GM23338 (cell line): ENCODE results near the gene GRID1. TPM values are rescaled to one million over a fixed set of nuclear protein-coding genes. Genes with fewer than 3 reads are reported as not detected.

ENCODE experiments used
- ATAC-seq: fragments of 200-7000 bp; cut with Tn5 transposase; 3 replicates; pipeline ENCODE4 v1.9.1; 2020
- DNase-seq: peaks from one replicate; pipeline ENCODE4 v3.0.0-alpha.2; 2015; ENCODE audit warnings: low spot score
- H2AFZ ChIP-seq: fragments of 200-600 bp; sonication (generic); 2 replicates; pipeline ENCODE4 v1.8.0; 2016; ENCODE audit warnings: antibody characterized with exemption, mild to moderate bottlenecking, moderate library complexity
- H3F3A ChIP-seq: fragments of 200-600 bp; sonication (generic); replicated peaks from 2 replicates; pipeline ENCODE4 v1.8.0; 2017; ENCODE audit warnings: antibody characterized with exemption, mixed run types, low read depth
- H3K27ac ChIP-seq: fragments of 200-600 bp; sonication (generic); 2 replicates; pipeline ENCODE4 v1.6.1; 2016; ENCODE audit warnings: low read depth
- H3K27me3 ChIP-seq: fragments of 200-600 bp; sonication (generic); 2 replicates; pipeline ENCODE4 v1.8.0; 2016; ENCODE audit warnings: mild to moderate bottlenecking, mixed run types, moderate library complexity; ENCODE audit not compliant: insufficient read depth
- H3K36me3 ChIP-seq: fragments of 200-600 bp; sonication (generic); 2 replicates; pipeline ENCODE4 v1.8.0; 2016; ENCODE audit warnings: mild to moderate bottlenecking; ENCODE audit not compliant: insufficient read depth
- H3K4me1 ChIP-seq: fragments of 200-600 bp; sonication (generic); 2 replicates; pipeline ENCODE4 v1.8.0; 2016; ENCODE audit warnings: mild to moderate bottlenecking, moderate library complexity; ENCODE audit not compliant: insufficient read depth
- H3K4me2 ChIP-seq: fragments of 200-600 bp; sonication (generic); 2 replicates; pipeline ENCODE4 v1.7.1; 2017; ENCODE audit warnings: mixed run types
- H3K4me3 ChIP-seq: fragments of 200-600 bp; sonication (generic); 2 replicates; pipeline ENCODE4 v1.6.1; 2016; ENCODE audit warnings: mixed run types
- H3K79me2 ChIP-seq: fragments of 200-600 bp; sonication (generic); replicated peaks from 2 replicates; pipeline ENCODE4 v1.8.0; 2017; ENCODE audit warnings: mild to moderate bottlenecking; ENCODE audit not compliant: insufficient read depth
- H3K9me2 ChIP-seq: fragments of 200-600 bp; sonication (generic); 2 replicates; pipeline ENCODE4 v1.8.0; 2017; ENCODE audit not compliant: insufficient read depth
- H4K20me1 ChIP-seq: fragments of 200-600 bp; sonication (generic); replicated peaks from 2 replicates; pipeline ENCODE4 v1.8.0; 2017; ENCODE audit warnings: mild to moderate bottlenecking; ENCODE audit not compliant: insufficient read depth
- H3K27ac Mint-ChIP-seq: 2 replicates; pipeline ENCODE4 v1.8.0; 2020; ENCODE audit warnings: inconsistent platforms, mild to moderate bottlenecking, moderate library complexity, mixed read lengths
- H3K27me3 Mint-ChIP-seq: 3 replicates; pipeline ENCODE4 v1.8.0; 2022; ENCODE audit warnings: low read depth, mild to moderate bottlenecking, moderate library complexity, mixed read lengths, inconsistent platforms; ENCODE audit not compliant: insufficient read depth, poor library complexity
- H3K36me3 Mint-ChIP-seq: 3 replicates; pipeline ENCODE4 v1.8.0; 2021; ENCODE audit warnings: low read depth, mild to moderate bottlenecking, inconsistent platforms, moderate library complexity, mixed read lengths
- H3K4me1 Mint-ChIP-seq: 3 replicates; pipeline ENCODE4 v1.8.0; 2020; ENCODE audit warnings: mild to moderate bottlenecking, inconsistent platforms, mixed read lengths
- H3K4me3 Mint-ChIP-seq: 3 replicates; pipeline ENCODE4 v1.8.0; 2021; ENCODE audit warnings: moderate library complexity, mild to moderate bottlenecking, inconsistent platforms, mixed read lengths
- H3K9me3 Mint-ChIP-seq: 3 replicates; pipeline ENCODE4 v1.8.0; 2020; ENCODE audit warnings: moderate library complexity, mild to moderate bottlenecking, inconsistent platforms, mixed read lengths
- CTCF ChIP-seq, 2 experiments: fragments of 200-600 bp in 1 of 2; sonication (generic) in 1 of 2; conservative IDR thresholded peaks; 2 replicates each; pipeline versions ENCODE4 v1.5.1 to v1.6.1; 2016 to 2017; ENCODE audit warnings: antibody characterized with exemption in 2 of 2, low read depth in 2 of 2, mild to moderate bottlenecking in 2 of 2, moderate library complexity in 1 of 2
- EZH2 ChIP-seq: fragments of 200-600 bp; sonication (generic); IDR thresholded peaks from one replicate; pipeline ENCODE4 v1.8.0; 2017; ENCODE audit warnings: antibody characterized with exemption, mild to moderate bottlenecking, low read depth; ENCODE audit not compliant: unreplicated experiment
- EZH2phosphoT487 ChIP-seq: fragments of 200-600 bp; sonication (generic); IDR thresholded peaks from one replicate; pipeline ENCODE4 v1.8.1; 2018; ENCODE audit warnings: antibody characterized with exemption; ENCODE audit not compliant: unreplicated experiment
- JUNB ChIP-seq: IDR thresholded peaks from one replicate; pipeline ENCODE4 v1.6.1; 2016; ENCODE audit warnings: antibody characterized with exemption; ENCODE audit not compliant: unreplicated experiment
- POLR2AphosphoS5 ChIP-seq: IDR thresholded peaks from 2 replicates; pipeline ENCODE4 v1.6.1; 2016; ENCODE audit warnings: antibody characterized with exemption, low read depth
- ZNF331 ChIP-seq: fragments of 250-450 bp; sonication (Bioruptor Pico); IDR thresholded peaks from 2 replicates; pipeline ENCODE4 v1.5.0; 2020; ENCODE audit warnings: low read depth, mild to moderate bottlenecking, moderate library complexity
- polyA plus RNA-seq: library from polyadenylated mRNA; unstranded; fragments of >200 nt; fragmentation: Nextera tagmentation; extraction: Ambion mirVana; gene quantifications from 2 replicates; pipeline ENCODE4 v1.2.1, GENCODE V29; 2016
- total RNA-seq: library from RNA; depleted of rRNA; stranded (reverse); fragments of >200 nt; shearing (Covaris generic); gene quantifications from 2 replicates; pipeline ENCODE4 v1.2.3, GENCODE V29; 2014
- TF ChIP-seq, protein P1 (sequence below): fragments of 250-450 bp; sonication (Bioruptor Pico); IDR thresholded peaks from 2 replicates; pipeline ENCODE4 v1.5.0; 2020; ENCODE audit warnings: mild to moderate bottlenecking, moderate library complexity

The GRID1 gene
- total and polyA plus RNA-seq, 2 experiments from 2014 or later, result 0.14 to 0.15 TPM

DNA sequence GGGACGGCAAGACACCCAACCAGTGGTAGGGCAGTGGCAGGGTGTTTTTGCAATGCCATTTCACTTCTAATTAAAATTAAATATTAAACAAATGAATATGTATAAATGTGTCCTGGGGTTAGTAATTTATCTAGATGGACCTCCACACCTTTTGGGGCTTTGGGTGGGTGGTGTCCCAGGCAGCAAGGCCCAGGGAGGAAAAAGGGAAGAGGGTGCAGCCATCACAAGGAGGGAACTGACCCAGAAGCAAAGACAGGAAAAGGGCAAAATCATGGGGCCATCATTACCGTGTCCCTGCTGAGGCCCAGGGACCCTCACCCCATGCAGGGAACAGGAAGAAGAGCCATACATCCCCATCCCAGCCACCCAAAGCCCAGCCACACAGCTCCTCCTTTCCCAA lies 204.6 kb downstream of the GRID1 start (continued):
- TF ChIP-seq, protein P1, sequence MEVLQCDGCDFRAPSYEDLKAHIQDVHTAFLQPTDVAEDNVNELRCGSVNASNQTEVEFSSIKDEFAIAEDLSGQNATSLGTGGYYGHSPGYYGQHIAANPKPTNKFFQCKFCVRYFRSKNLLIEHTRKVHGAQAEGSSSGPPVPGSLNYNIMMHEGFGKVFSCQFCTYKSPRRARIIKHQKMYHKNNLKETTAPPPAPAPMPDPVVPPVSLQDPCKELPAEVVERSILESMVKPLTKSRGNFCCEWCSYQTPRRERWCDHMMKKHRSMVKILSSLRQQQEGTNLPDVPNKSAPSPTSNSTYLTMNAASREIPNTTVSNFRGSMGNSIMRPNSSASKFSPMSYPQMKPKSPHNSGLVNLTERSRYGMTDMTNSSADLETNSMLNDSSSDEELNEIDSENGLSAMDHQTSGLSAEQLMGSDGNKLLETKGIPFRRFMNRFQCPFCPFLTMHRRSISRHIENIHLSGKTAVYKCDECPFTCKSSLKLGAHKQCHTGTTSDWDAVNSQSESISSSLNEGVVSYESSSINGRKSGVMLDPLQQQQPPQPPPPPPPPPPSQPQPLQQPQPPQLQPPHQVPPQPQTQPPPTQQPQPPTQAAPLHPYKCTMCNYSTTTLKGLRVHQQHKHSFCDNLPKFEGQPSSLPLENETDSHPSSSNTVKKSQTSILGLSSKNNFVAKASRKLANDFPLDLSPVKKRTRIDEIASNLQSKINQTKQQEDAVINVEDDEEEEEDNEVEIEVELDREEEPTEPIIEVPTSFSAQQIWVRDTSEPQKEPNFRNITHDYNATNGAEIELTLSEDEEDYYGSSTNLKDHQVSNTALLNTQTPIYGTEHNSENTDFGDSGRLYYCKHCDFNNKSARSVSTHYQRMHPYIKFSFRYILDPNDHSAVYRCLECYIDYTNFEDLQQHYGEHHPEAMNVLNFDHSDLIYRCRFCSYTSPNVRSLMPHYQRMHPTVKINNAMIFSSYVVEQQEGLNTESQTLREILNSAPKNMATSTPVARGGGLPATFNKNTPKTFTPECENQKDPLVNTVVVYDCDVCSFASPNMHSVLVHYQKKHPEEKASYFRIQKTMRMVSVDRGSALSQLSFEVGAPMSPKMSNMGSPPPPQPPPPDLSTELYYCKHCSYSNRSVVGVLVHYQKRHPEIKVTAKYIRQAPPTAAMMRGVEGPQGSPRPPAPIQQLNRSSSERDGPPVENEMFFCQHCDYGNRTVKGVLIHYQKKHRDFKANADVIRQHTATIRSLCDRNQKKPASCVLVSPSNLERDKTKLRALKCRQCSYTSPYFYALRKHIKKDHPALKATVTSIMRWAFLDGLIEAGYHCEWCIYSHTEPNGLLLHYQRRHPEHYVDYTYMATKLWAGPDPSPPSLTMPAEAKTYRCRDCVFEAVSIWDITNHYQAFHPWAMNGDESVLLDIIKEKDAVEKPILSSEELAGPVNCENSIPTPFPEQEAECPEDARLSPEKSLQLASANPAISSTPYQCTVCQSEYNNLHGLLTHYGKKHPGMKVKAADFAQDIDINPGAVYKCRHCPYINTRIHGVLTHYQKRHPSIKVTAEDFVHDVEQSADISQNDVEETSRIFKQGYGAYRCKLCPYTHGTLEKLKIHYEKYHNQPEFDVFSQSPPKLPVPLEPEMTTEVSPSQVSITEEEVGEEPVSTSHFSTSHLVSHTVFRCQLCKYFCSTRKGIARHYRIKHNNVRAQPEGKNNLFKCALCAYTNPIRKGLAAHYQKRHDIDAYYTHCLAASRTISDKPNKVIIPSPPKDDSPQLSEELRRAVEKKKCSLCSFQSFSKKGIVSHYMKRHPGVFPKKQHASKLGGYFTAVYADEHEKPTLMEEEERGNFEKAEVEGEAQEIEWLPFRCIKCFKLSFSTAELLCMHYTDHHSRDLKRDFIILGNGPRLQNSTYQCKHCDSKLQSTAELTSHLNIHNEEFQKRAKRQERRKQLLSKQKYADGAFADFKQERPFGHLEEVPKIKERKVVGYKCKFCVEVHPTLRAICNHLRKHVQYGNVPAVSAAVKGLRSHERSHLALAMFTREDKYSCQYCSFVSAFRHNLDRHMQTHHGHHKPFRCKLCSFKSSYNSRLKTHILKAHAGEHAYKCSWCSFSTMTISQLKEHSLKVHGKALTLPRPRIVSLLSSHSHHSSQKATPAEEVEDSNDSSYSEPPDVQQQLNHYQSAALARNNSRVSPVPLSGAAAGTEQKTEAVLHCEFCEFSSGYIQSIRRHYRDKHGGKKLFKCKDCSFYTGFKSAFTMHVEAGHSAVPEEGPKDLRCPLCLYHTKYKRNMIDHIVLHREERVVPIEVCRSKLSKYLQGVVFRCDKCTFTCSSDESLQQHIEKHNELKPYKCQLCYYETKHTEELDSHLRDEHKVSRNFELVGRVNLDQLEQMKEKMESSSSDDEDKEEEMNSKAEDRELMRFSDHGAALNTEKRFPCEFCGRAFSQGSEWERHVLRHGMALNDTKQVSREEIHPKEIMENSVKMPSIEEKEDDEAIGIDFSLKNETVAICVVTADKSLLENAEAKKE (CRISPR knock-in tag), result no peak
- TF ChIP-seq POLR2AphosphoS5 (no peak), CTCF (conservative IDR thresholded peaks at IDR 0.05; ENCODE audit: low read depth in 2 of 2) (no peak), EZH2 (no peak), ZNF331 (CRISPR knock-in tag) (no peak)

DNA sequence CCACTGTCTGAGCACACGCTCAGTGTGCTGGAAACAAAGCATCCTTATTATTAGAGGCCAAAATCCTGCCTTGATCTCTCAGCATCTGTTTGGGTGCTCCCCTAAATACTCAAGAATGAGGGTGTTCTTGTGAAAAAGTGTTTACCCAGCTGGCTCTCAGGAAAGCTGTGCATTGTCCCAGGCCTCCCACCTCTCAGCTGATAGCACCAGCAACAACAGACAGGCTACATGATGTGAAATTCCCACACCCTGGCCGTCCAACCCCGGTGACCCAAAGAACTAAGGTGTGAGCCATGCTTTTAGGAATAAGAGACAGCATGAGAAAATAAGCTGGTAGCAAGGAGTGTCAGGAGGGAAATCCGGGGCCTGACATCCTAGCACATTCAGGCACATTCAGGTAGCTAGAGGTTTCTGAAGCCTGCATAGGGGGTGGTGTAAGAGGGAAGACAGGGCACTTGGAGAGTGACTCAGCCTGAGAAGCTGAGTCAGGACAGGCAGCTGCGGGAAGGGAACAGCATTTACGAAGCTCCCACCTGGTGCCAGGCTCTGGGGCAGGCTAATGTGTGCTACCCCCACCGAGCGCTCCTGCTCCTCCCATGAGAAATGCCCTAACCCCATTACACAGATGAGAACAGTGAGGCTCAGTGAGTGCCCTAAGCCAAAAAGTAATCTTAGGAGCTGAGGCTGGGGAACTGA lies 205.6 kb downstream of the GRID1 start:
- Histone ChIP-seq H3K4me1 (no peaks in the 10 kb centered on the region), H3K36me3 (no peaks in the 10 kb centered on the region), H3K4me2 (no peak overlapping the region), H3K27ac (no peak overlapping the region), H3K9me2 (peaks cover 6% of the 10 kb centered on the region; the same call in 1 of the 2 replicates), H3K79me2 (no peaks in the 10 kb centered on the region), H3F3A (no peaks in the 10 kb centered on the region), H2AFZ (no peak overlapping the region), H3K4me3 (no peak overlapping the region), H4K20me1 (no peaks in the 10 kb centered on the region), H3K27me3 (no peaks in the 10 kb centered on the region)
- peaks cover 10% of the 10 kb centered on the region for H3K27me3 Mint-ChIP-seq
- no peak overlapping the region for H3K27ac Mint-ChIP-seq
- peaks cover 9% of the 10 kb centered on the region; the same call in 1 of the 3 replicates for H3K9me3 Mint-ChIP-seq
- H3K4me1 Mint-ChIP-seq, result no peaks in the 10 kb centered on the region
- ATAC-seq, result no peak
- no peaks in the 10 kb centered on the region; the same call in 2 of the 3 replicates for H3K36me3 Mint-ChIP-seq
- no peak overlapping the region for H3K4me3 Mint-ChIP-seq
- DNase-seq, result no peak
- TF ChIP-seq JUNB (no peak), EZH2 (no peak), ZNF331 (CRISPR knock-in tag) (no peak), EZH2phosphoT487 (no peak)
